GM15510 (cell line): ENCODE results near the gene ZMAT5.

Source experiments
- POLR2A ChIP-seq: IDR thresholded peaks from 3 replicates; pipeline ENCODE4 v1.6.1; 2011; ENCODE audit warnings: borderline replicate concordance; ENCODE audit not compliant: insufficient read length; ENCODE audit errors: extremely low read depth

Gene ZMAT5

GRCh38 chr22:29701155-29701999, 65.4 kb downstream of the ZMAT5 start:
- no peak for TF ChIP-seq POLR2A

- TF ChIP-seq POLR2A, result no peak
Measured at GRCh38 chr22:29700900-29701154, 66.0 kb downstream of the ZMAT5 start.

GRCh38 chr22:29700206-29700899, 66.5 kb downstream of the ZMAT5 start:
- TF ChIP-seq POLR2A, result no peak

- no peak for TF ChIP-seq POLR2A
Measured at GRCh38 chr22:29697853-29698598, 68.8 kb downstream of the ZMAT5 start.

GRCh38 chr22:29695129-29695926, 71.5 kb downstream of the ZMAT5 start:
- no peak for TF ChIP-seq POLR2A

GRCh38 chr22:29693671-29694070, 73.1 kb downstream of the ZMAT5 start:
- TF ChIP-seq POLR2A, result no peak

GRCh38 chr22:29693161-29693560, 73.6 kb downstream of the ZMAT5 start:
- TF ChIP-seq POLR2A, result no peak

GRCh38 chr22:29692327-29692640, 74.5 kb downstream of the ZMAT5 start:
- no peak for TF ChIP-seq POLR2A

GRCh38 chr22:29691636-29692326, 75.0 kb downstream of the ZMAT5 start:
- TF ChIP-seq POLR2A, result no peak

GRCh38 chr22:29690476-29690875, 76.3 kb downstream of the ZMAT5 start:
- no peak for TF ChIP-seq POLR2A

GRCh38 chr22:29689880-29690213, 77.0 kb downstream of the ZMAT5 start:
- TF ChIP-seq POLR2A, result no peak

GRCh38 chr22:29689206-29689879, 77.5 kb downstream of the ZMAT5 start:
- TF ChIP-seq POLR2A, result no peak

- TF ChIP-seq POLR2A, result no peak
Measured at GRCh38 chr22:29684244-29684643, 82.6 kb downstream of the ZMAT5 start.

- TF ChIP-seq POLR2A, result no peak
Measured at GRCh38 chr22:29683536-29683935, 83.3 kb downstream of the ZMAT5 start.
